ENCODE measurements around the gene C3orf33. TPM values are rescaled to one million over a fixed set of nuclear protein-coding genes. Genes with fewer than 3 reads are reported as not detected.

C3orf33 gene
- total and polyA plus RNA-seq, 11 donors = 2.9 to 8.8 (median 5.1) TPM

- Histone ChIP-seq H3K4me1 (no peaks in the 10 kb centered on the region), H3K27me3 (no peaks in the 10 kb centered on the region), H3K9me3 (peaks cover 0 to 22% (median 9%) of the 10 kb centered on the region in 12 donors), H3K27ac (no peak overlapping the region), H3K36me3 (peaks cover 0 to 47% (median 4%) of the 10 kb centered on the region in 9 donors), H3K4me3 (no peak overlapping the region)
- intact Hi-C loops (cut with DNase I) = no loop called here
- ATAC-seq (no peak), DNase-seq (no peak)
- TF ChIP-seq CTCF (IDR thresholded peaks at IDR 0.05) (no peak), POLR2A (IDR thresholded peaks at IDR 0.05) (no peak)
Measured at GRCh38 chr3:155780291-155780690, 25.8 kb downstream of the C3orf33 start.

GRCh38 chr3:155778462-155778861, 27.6 kb downstream of the C3orf33 start:
- Histone ChIP-seq H3K27ac (no peak overlapping the region), H3K4me1 (no peaks in the 10 kb centered on the region), H3K27me3 (no peaks in the 10 kb centered on the region), H3K36me3 (peaks cover 0 to 52% (median 13%) of the 10 kb centered on the region in 9 donors), H3K4me3 (no peak overlapping the region), H3K9me3 (peaks cover 0 to 20% (median 9%) of the 10 kb centered on the region in 12 donors)
- ATAC-seq = no peak
- no peak for TF ChIP-seq POLR2A (IDR thresholded peaks at IDR 0.05)
- TF ChIP-seq CTCF (IDR thresholded peaks at IDR 0.05) = no peak
- no peak for DNase-seq
- intact Hi-C loops (cut with DNase I) = no loop called here

- WGBS, 4 donors = 82 to 95% (median 94%) methylated on average over 1 of the region's 1 CpG
Measured at GRCh38 chr3:155772801-155773200, 33.3 kb downstream of the C3orf33 start.

DNA sequence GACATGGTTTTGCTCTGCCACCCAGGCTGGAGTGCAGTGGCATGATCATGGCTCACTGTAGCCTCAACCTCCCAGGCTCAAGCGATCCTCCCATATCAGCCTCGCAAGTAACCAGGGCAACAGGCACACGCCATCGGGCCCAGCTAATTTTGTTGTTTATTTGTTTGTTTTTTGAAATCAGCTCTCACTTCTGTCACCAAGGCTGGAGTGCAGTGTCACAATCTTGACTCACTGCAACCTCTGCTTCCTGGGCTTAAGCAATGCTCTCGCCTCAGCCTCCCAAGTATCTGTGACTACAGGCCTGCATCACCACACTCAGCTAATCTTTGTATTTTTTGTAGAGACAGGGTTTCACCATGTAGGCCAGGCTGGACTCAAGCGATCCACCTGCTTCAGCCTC, 35.0 kb downstream of the C3orf33 start:
- Histone ChIP-seq H3K9me3 (peaks cover 0 to 8% (median 0%) of the 10 kb centered on the region in 12 donors), H3K27ac (no peak overlapping the region), H3K4me3 (no peak overlapping the region), H3K36me3 (peaks cover 0 to 45% (median 25%) of the 10 kb centered on the region in 9 donors), H3K4me1 (peaks cover 0 to 5% (median 0%) of the 10 kb centered on the region in 12 donors), H3K27me3 (no peaks in the 10 kb centered on the region)
- intact Hi-C loops (cut with DNase I) = no loop called here
- 94 to 98% (median 98%) methylated on average over 6 of the region's 6 CpGs for WGBS, 4 donors
- no peak for DNase-seq
- ATAC-seq = no peak
- TF ChIP-seq POLR2A (IDR thresholded peaks at IDR 0.05) (no peak), CTCF (IDR thresholded peaks at IDR 0.05) (no peak)

More at GRCh38 chr3:155772801-155773200, 33.3 kb downstream of the C3orf33 start:
- Histone ChIP-seq H3K27ac (no peak overlapping the region), H3K36me3 (peaks cover 0 to 30% (median 19%) of the 10 kb centered on the region in 9 donors), H3K9me3 (peaks cover 0 to 8% (median 0%) of the 10 kb centered on the region in 12 donors), H3K27me3 (no peaks in the 10 kb centered on the region), H3K4me1 (peaks cover 0 to 5% (median 0%) of the 10 kb centered on the region in 12 donors), H3K4me3 (no peak overlapping the region)
- intact Hi-C loops (cut with DNase I) = no loop called here
- DNase-seq = no peak
- ATAC-seq = peak in 1 of 4 donors; percentile 49
- TF ChIP-seq POLR2A (IDR thresholded peaks at IDR 0.05) = no peak
- no peak for TF ChIP-seq CTCF (IDR thresholded peaks at IDR 0.05)

All from heart left ventricle (tissue), 16 donors.